HG02840 (cell line): ENCODE results near the gene RIOX2.
"Not testable (repeated sequence)": the region's sequence is repeated elsewhere in the genome, so short reads cannot be mapped to it uniquely, and the experiment has no call there.

Experiments
- ATAC-seq: cut with Tn5 transposase; IDR thresholded peaks from one replicate; pipeline ENCODE4 v1.9.1; 2021; ENCODE audit warnings: mild to moderate bottlenecking, moderate library complexity, moderate number of reproducible peaks; ENCODE audit not compliant: unreplicated experiment, low FRiP score

The RIOX2 gene

GRCh38 chr3:97971679-97972567, at the start of gene RIOX2:
RIOX2 (minus strand) TSS chr3:97972431; CDS start chr3:97967593, 4,838 bp downstream.
- peak; percentile 88 for ATAC-seq

GRCh38 chr3:98020412-98020811, 48.2 kb upstream of the RIOX2 start:
- no peak for ATAC-seq

GRCh38 chr3:98018301-98018700, 46.1 kb upstream of the RIOX2 start:
- ATAC-seq, result no peak

GRCh38 chr3:98014268-98014585, 42.0 kb upstream of the RIOX2 start:
- no peak for ATAC-seq

- ATAC-seq, result no peak
These were observed 41.4 kb upstream of the RIOX2 start for GRCh38 chr3:98013411-98014267.

GRCh38 chr3:98012979-98013378, 40.7 kb upstream of the RIOX2 start:
- ATAC-seq, result no peak

- not testable (repeated sequence) for ATAC-seq
These were observed 38.7 kb upstream of the RIOX2 start for GRCh38 chr3:98010883-98011449.

GRCh38 chr3:98010194-98010882, 38.1 kb upstream of the RIOX2 start:
- no peak for ATAC-seq

GRCh38 chr3:98008855-98009254, 36.6 kb upstream of the RIOX2 start:
- peak; percentile 66 for ATAC-seq

GRCh38 chr3:98005438-98005837, 33.2 kb upstream of the RIOX2 start:
- ATAC-seq, result no peak

- no peak for ATAC-seq
These were observed 32.5 kb upstream of the RIOX2 start for GRCh38 chr3:98004721-98005120.

- ATAC-seq, result peak; percentile 47
These were observed 31.2 kb upstream of the RIOX2 start for GRCh38 chr3:98003306-98003969.

- ATAC-seq, result no peak
These were observed 30.5 kb upstream of the RIOX2 start for GRCh38 chr3:98002717-98003116.

- no peak for ATAC-seq
These were observed 27.8 kb upstream of the RIOX2 start for GRCh38 chr3:97999994-98000393.

- no peak for ATAC-seq
These were observed 26.9 kb upstream of the RIOX2 start for GRCh38 chr3:97999103-97999502.

- no peak for ATAC-seq
These were observed 24.8 kb upstream of the RIOX2 start for GRCh38 chr3:97996988-97997387.

GRCh38 chr3:97994328-97994945, 22.2 kb upstream of the RIOX2 start:
- ATAC-seq, result no peak

GRCh38 chr3:97993526-97993925, 21.3 kb upstream of the RIOX2 start:
- no peak for ATAC-seq

- ATAC-seq, result no peak
These were observed 20.4 kb upstream of the RIOX2 start for GRCh38 chr3:97992547-97993173.
